KMS-11 (cell line): Measurements from ENCODE around the gene ISCU.

Source experiments
- H2AFZ ChIP-seq: fragments of 200-600 bp; sonication (generic); 2 replicates; pipeline ENCODE4 v1.6.1; 2016; ENCODE audit warnings: antibody characterized with exemption, mixed run types, low read depth
- H3K27ac ChIP-seq: fragments of 200-600 bp; sonication (generic); 2 replicates; pipeline ENCODE4 v1.6.1; 2016; ENCODE audit warnings: mild to moderate bottlenecking, mixed run types
- H3K27me3 ChIP-seq: fragments of 200-600 bp; sonication (generic); 2 replicates; pipeline ENCODE4 v1.6.1; 2017; ENCODE audit warnings: mild to moderate bottlenecking, low read depth, mixed run types, moderate library complexity; ENCODE audit not compliant: insufficient read depth
- H3K36me3 ChIP-seq: fragments of 200-600 bp; sonication (generic); 2 replicates; pipeline ENCODE4 v1.6.1; 2017; ENCODE audit warnings: mild to moderate bottlenecking, mixed run types; ENCODE audit not compliant: insufficient read depth
- H3K4me1 ChIP-seq: fragments of 200-600 bp; sonication (generic); 2 replicates; pipeline ENCODE4 v1.6.1; 2016; ENCODE audit warnings: mild to moderate bottlenecking, low read depth, mixed run types; ENCODE audit not compliant: poor library complexity, severe bottlenecking
- H3K4me2 ChIP-seq: fragments of 200-600 bp; sonication (generic); 2 replicates; pipeline ENCODE4 v1.7.0; 2016; ENCODE audit warnings: mild to moderate bottlenecking, mixed run types
- H3K4me3 ChIP-seq: fragments of 200-600 bp; sonication (generic); IDR thresholded peaks from 2 replicates; pipeline ENCODE4 v1.6.1; 2017; ENCODE audit warnings: low read depth, low read length, mixed read lengths; ENCODE audit not compliant: insufficient read depth
- H3K79me2 ChIP-seq: fragments of 200-600 bp; sonication (generic); 2 replicates; pipeline ENCODE4 v1.6.1; 2016; ENCODE audit warnings: low read depth, mixed run types; ENCODE audit not compliant: insufficient read depth
- H3K9ac ChIP-seq: fragments of 200-600 bp; sonication (generic); 2 replicates; pipeline ENCODE4 v1.6.1; 2016; ENCODE audit warnings: mild to moderate bottlenecking, mixed run types
- H4K20me1 ChIP-seq: fragments of 200-600 bp; sonication (generic); 2 replicates; pipeline ENCODE4 v1.6.1; 2016; ENCODE audit warnings: mild to moderate bottlenecking, mixed run types; ENCODE audit not compliant: insufficient read depth
- CTCF ChIP-seq: fragments of 200-600 bp; sonication (generic); conservative IDR thresholded peaks from 2 replicates; pipeline ENCODE4 v1.6.1; 2017; ENCODE audit warnings: low read depth, mild to moderate bottlenecking, antibody characterized with exemption, low read length, moderate library complexity, mixed read lengths

The ISCU gene

GRCh38 chr12:108608616-108609015 lies 46.2 kb downstream of the ISCU start:
- no peak overlapping the region for H3K9ac ChIP-seq
- H3K36me3 ChIP-seq = no peaks in the 10 kb centered on the region
- peaks cover 7% of the 10 kb centered on the region for H3K4me1 ChIP-seq
- no peak overlapping the region for H3K4me2 ChIP-seq
- H3K27ac ChIP-seq = no peak overlapping the region
- H3K4me3 ChIP-seq = no peak overlapping the region
- H3K79me2 ChIP-seq = no peaks in the 10 kb centered on the region
- H3K27me3 ChIP-seq = no peaks in the 10 kb centered on the region
- no peak overlapping the region for H2AFZ ChIP-seq
- TF ChIP-seq CTCF = no peak
- H4K20me1 ChIP-seq = no peaks in the 10 kb centered on the region

DNA sequence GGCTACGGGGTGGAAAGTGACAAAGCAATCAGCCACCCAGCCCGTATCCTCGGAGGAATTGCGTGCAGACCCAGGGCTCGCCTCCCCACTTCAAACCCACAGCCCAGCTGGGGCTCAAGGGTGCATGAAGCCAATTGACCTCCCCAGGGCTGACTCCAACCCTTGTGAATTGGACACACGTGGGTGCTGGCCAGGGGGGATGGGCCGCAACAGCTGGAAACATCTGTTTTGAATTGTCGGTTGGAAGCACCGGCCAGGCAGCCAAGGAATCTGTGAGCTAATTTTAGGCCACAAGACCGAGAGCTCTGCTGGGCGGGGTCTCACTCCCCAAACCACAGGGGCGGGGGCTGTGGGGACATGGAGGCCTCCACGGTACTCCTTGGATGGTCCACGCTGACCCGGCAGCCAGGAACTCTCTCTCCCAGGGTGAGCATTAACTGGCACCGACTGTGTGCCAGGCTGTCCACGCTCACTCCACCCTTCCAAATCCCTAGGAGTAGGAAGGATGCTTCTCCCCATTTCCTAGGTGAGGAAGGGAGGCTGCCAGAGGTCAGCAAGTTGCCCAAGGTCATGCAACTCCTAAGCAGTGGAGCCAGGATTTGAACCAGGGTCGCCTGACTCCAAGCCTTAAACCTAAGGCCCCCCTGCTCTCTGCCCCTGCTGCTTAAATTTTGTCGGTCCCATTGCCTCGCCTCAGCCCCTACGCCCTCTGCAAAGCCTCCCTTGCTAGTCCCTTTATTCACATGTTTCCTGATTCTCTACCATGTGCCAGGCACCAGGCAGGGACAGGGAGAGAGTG lies 47.3 kb downstream of the ISCU start:
- peaks cover 16% of the 10 kb centered on the region for H3K4me1 ChIP-seq
- no peaks in the 10 kb centered on the region for H3K27me3 ChIP-seq
- no peaks in the 10 kb centered on the region for H3K36me3 ChIP-seq
- no peak overlapping the region for H3K4me2 ChIP-seq
- no peak for TF ChIP-seq CTCF
- no peak overlapping the region for H3K27ac ChIP-seq
- no peak overlapping the region for H3K9ac ChIP-seq
- H4K20me1 ChIP-seq = no peaks in the 10 kb centered on the region
- H3K4me3 ChIP-seq = no peak overlapping the region
- no peaks in the 10 kb centered on the region for H3K79me2 ChIP-seq
- no peak overlapping the region for H2AFZ ChIP-seq

DNA sequence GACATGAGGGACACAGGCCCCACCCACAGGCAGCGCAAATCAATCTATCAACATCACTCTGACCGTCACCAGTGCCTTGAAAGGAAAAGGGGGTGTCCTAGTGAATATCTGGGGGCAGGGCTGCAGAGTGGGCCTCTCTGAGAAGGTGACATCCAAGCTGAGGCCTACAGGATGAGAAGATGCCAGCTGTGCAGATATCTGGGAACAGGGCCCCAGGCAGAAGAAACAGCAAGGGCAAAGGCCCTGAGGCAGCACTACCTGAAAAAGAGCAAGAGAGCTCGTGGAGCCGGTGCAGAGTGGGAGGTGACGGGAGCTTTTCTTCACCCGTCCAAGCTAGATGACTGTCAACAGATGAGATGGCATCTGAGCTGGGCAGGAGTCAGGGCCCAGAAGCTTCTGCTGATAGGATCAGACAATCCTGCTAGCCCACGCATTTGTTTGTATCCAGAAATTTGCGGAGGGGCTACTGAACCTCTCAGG lies 48.0 kb downstream of the ISCU start:
- no peak for TF ChIP-seq CTCF
- Histone ChIP-seq H3K4me2 (no peak overlapping the region), H3K4me1 (peaks cover 16% of the 10 kb centered on the region), H3K4me3 (no peak overlapping the region), H3K36me3 (no peaks in the 10 kb centered on the region), H3K9ac (no peak overlapping the region), H4K20me1 (no peaks in the 10 kb centered on the region), H3K27ac (no peak overlapping the region), H3K27me3 (no peaks in the 10 kb centered on the region), H2AFZ (no peak overlapping the region), H3K79me2 (no peaks in the 10 kb centered on the region)

GRCh38 chr12:108610856-108611605 lies 48.6 kb downstream of the ISCU start:
- no peak overlapping the region for H3K27ac ChIP-seq
- H4K20me1 ChIP-seq = no peaks in the 10 kb centered on the region
- H3K4me1 ChIP-seq = peaks cover 17% of the 10 kb centered on the region
- H3K4me2 ChIP-seq = no peak overlapping the region
- H3K36me3 ChIP-seq = no peaks in the 10 kb centered on the region
- H3K4me3 ChIP-seq = no peak overlapping the region
- H3K9ac ChIP-seq = no peak overlapping the region
- no peaks in the 10 kb centered on the region for H3K79me2 ChIP-seq
- TF ChIP-seq CTCF = no peak
- no peaks in the 10 kb centered on the region for H3K27me3 ChIP-seq
- H2AFZ ChIP-seq = no peak overlapping the region
